ENCODE measurements around the gene LRRC23. TPM values are rescaled to one million over a fixed set of nuclear protein-coding genes. Genes with fewer than 3 reads are reported as not detected.

Gene LRRC23
- total RNA-seq, 1 experiment from 2014 or later = 6.0 TPM

DNA sequence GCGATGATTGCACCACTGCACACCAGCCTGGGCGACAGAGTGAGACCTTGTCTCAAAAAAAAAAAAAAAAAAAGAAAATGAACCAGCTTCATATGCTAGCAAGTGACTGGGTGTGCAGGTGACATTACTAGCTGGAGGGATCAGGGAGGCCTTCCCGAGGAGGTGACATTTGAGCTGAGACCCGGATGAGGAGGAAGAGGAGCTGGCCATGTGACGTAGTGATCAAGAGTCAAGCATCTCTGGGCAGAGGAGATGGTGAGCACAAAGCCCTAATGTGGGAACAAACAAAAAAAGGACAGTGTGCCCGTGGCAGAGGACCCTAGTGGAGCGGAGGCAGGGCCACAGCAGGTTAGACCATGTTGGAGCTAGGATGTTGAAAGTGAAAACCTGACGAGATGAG lies 43.0 kb downstream of the LRRC23 start:
- BruUV-seq (replicated peaks) = no TSS peak
- intact Hi-C loops (cut with micrococcal nuclease; ENCODE audit: unreplicated experiment) = loop anchor here (5.0 kb wide), 1 partner anchor 165 kb away; no protein-coding TSS in a partner anchor
- Mint-ChIP-seq H3K36me3 (ENCODE audit: insufficient read depth, unreplicated experiment) (peaks cover 58% of the 10 kb centered on the region), H3K4me1 (ENCODE audit: low read depth, unreplicated experiment) (peaks cover 49% of the 10 kb centered on the region), H3K9me3 (ENCODE audit: low read depth, unreplicated experiment) (no peaks in the 10 kb centered on the region), H3K27ac (ENCODE audit: unreplicated experiment) (no peak overlapping the region), H3K27me3 (ENCODE audit: unreplicated experiment) (peaks cover 13% of the 10 kb centered on the region), H3K4me3 (ENCODE audit: low read depth, unreplicated experiment) (no peak overlapping the region)
- CTCF ChIA-PET = interaction anchor here (0.7 kb wide), 2 partner anchors 58 to 79 kb away, joined by 3 read pairs; no protein-coding TSS in a partner anchor
- TF ChIP-seq, protein P1, sequence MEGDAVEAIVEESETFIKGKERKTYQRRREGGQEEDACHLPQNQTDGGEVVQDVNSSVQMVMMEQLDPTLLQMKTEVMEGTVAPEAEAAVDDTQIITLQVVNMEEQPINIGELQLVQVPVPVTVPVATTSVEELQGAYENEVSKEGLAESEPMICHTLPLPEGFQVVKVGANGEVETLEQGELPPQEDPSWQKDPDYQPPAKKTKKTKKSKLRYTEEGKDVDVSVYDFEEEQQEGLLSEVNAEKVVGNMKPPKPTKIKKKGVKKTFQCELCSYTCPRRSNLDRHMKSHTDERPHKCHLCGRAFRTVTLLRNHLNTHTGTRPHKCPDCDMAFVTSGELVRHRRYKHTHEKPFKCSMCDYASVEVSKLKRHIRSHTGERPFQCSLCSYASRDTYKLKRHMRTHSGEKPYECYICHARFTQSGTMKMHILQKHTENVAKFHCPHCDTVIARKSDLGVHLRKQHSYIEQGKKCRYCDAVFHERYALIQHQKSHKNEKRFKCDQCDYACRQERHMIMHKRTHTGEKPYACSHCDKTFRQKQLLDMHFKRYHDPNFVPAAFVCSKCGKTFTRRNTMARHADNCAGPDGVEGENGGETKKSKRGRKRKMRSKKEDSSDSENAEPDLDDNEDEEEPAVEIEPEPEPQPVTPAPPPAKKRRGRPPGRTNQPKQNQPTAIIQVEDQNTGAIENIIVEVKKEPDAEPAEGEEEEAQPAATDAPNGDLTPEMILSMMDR (IDR thresholded peaks at IDR 0.05; ENCODE audit: unreplicated experiment) = no peak
- no peak for DNase-seq

DNA sequence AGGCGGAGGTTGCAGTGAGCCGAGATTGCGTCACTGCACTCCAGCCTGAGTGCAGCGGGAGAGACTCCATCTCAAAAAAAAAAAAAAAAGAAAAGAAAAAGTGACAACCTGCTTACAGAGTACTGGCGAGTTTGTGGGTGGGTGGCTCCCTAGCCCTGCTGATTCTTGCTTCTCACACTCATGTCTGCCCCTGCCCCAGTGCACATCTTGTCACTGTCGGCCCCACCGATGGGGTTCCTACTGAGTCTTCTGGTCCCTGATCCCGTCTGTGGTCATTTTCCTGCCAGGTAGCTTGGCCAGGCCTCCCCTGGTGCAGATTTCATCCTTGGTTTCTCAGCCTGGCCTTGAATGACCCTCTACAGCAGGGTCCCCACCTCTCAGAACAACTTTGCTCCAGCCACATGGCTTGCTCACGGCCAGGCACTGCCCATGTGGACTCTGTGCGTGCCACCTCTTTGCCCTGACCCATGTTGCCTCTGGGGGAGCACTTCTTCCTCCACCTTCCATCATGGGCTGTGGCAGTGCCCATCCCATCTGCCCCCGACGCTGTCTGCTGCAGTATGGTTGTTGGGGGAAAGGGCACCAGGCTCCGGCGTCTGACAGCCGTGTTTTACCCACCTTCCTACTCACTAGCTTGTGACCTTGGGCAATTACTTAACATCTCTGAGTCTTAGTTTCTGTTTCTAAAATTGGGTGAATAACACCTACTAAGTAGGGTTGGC lies 44.4 kb downstream of the LRRC23 start:
- no peak for DNase-seq
- no peaks in the 10 kb centered on the region for H3K9me3 Mint-ChIP-seq (ENCODE audit: low read depth, unreplicated experiment)
- no peak overlapping the region for H3K27ac Mint-ChIP-seq (ENCODE audit: unreplicated experiment)
- intact Hi-C loops (cut with micrococcal nuclease; ENCODE audit: unreplicated experiment) = loop anchor here (5.0 kb wide), 1 partner anchor 163 kb away; no protein-coding TSS in a partner anchor
- no TSS peak for BruUV-seq (replicated peaks)
- peaks cover 39% of the 10 kb centered on the region for H3K4me1 Mint-ChIP-seq (ENCODE audit: low read depth, unreplicated experiment)
- TF ChIP-seq, protein P1 (IDR thresholded peaks at IDR 0.05; ENCODE audit: unreplicated experiment) = no peak
- CTCF ChIA-PET = interaction anchor here (1.2 kb wide), 1 partner anchor 12 kb away, joined by 4 read pairs; no protein-coding TSS in a partner anchor
- H3K36me3 Mint-ChIP-seq (ENCODE audit: insufficient read depth, unreplicated experiment) = peaks cover 44% of the 10 kb centered on the region
- H3K27me3 Mint-ChIP-seq (ENCODE audit: unreplicated experiment) = peaks cover 2% of the 10 kb centered on the region
- H3K4me3 Mint-ChIP-seq (ENCODE audit: low read depth, unreplicated experiment) = no peak overlapping the region

DNA sequence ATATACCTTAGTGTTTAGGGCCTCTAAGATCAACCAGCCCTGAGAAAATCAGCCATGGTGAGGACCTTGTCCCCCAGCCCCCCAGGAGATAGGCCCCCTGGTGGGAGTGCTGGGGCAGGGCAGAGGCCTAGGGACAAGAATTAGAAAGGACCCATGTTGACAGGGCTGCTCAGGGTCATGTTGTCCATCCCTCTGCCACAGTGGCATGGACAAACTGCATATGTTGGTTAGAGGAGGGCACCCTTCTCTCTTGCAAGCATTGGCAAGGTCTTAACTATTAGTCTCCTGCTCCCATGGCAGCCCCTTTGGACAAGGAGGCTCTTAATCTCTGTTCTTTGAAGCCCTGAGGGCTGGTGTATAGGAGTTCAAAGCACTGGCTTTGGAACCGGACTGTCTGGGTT lies 45.8 kb downstream of the LRRC23 start:
- peaks cover 31% of the 10 kb centered on the region for H3K36me3 Mint-ChIP-seq (ENCODE audit: insufficient read depth, unreplicated experiment)
- H3K4me3 Mint-ChIP-seq (ENCODE audit: low read depth, unreplicated experiment) = no peak overlapping the region
- no peaks in the 10 kb centered on the region for H3K9me3 Mint-ChIP-seq (ENCODE audit: low read depth, unreplicated experiment)
- intact Hi-C loops (cut with micrococcal nuclease; ENCODE audit: unreplicated experiment) = no loop called here
- peaks cover 30% of the 10 kb centered on the region for H3K4me1 Mint-ChIP-seq (ENCODE audit: low read depth, unreplicated experiment)
- CTCF ChIA-PET = interaction anchor here (1.2 kb wide), 1 partner anchor 11 kb away, joined by 4 read pairs; no protein-coding TSS in a partner anchor
- no TSS peak for BruUV-seq (replicated peaks)
- no peak overlapping the region for H3K27ac Mint-ChIP-seq (ENCODE audit: unreplicated experiment)
- TF ChIP-seq, protein P1 (IDR thresholded peaks at IDR 0.05; ENCODE audit: unreplicated experiment) = peak; percentile 47
- no peaks in the 10 kb centered on the region for H3K27me3 Mint-ChIP-seq (ENCODE audit: unreplicated experiment)
- no peak for DNase-seq

DNA sequence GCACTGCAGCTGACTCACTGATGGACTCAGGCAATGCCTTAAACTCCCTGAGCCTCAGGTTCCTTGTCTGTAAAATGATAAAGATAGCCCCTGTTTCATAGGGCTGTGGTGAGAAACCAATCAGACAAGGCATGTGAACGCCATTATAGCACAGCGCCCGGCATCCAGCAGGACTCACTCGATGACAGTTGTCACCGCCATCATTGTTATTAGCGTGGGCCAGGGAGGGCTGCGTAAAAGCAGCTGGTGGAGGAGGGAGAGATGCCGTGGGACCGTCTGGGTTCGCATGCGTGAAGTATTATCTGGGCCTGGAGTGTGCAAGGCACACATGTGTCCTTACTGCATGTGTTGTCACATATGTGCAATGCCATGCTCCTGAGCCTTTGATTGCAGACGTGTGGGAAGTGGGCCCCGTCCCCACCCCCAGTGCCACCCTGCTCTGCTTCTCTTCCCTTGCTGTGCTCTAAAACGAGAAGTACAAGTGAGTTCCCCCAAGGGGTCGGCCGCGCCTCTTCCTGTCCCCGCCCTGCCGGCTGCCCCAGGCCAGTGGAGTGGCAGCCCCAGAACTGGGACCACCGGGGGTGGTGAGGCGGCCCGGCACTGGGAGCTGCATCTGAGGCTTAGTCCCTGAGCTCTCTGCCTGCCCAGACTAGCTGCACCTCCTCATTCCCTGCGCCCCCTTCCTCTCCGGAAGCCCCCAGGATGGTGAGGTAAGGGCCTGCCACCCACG lies 46.4 kb downstream of the LRRC23 start, which contains the start of gene PTPN6:
PTPN6 (plus strand) TSS at position 546 of the 730 bp plus-strand sequence; CDS start at position 703, 157 bp downstream.
- Mint-ChIP-seq H3K27me3 (ENCODE audit: unreplicated experiment) (no peaks in the 10 kb centered on the region), H3K36me3 (ENCODE audit: insufficient read depth, unreplicated experiment) (peaks cover 31% of the 10 kb centered on the region), H3K9me3 (ENCODE audit: low read depth, unreplicated experiment) (no peaks in the 10 kb centered on the region), H3K4me3 (ENCODE audit: low read depth, unreplicated experiment) (no peak within 1 kb of the TSS), H3K4me1 (ENCODE audit: low read depth, unreplicated experiment) (peaks cover 24% of the 10 kb centered on the region), H3K27ac (ENCODE audit: unreplicated experiment) (no peak within 1 kb of the TSS)
- no peak for DNase-seq
- intact Hi-C loops (cut with micrococcal nuclease; ENCODE audit: unreplicated experiment) = no loop called here
- CTCF ChIA-PET = no interaction called here
- BruUV-seq (replicated peaks) = no TSS peak
- TF ChIP-seq, protein P1 (IDR thresholded peaks at IDR 0.05; ENCODE audit: unreplicated experiment) = no peak

Measured in Calu3 (cell line).